ENCODE measurements around the gene OR14C36.

- TF ChIP-seq USF2 (CRISPR knock-in tag; IDR thresholded peaks at IDR 0.05) (no peak), ZNF699 (CRISPR knock-in tag; IDR thresholded peaks at IDR 0.05; ENCODE audit: insufficient replicate concordance) (no peak), ETV6 (IDR thresholded peaks at IDR 0.05; ENCODE audit: borderline replicate concordance in 1 of 2, low read depth in 2 of 2, low read length in 1 of 2) (no peak), ETV6 (CRISPR knock-in tag; IDR thresholded peaks at IDR 0.05; ENCODE audit: borderline replicate concordance) (no peak), TARDBP (IDR thresholded peaks at IDR 0.05) (no peak), EGR1 (conservative IDR thresholded peaks at IDR 0.05) (no peak)
- TF ChIP-seq, protein P1, sequence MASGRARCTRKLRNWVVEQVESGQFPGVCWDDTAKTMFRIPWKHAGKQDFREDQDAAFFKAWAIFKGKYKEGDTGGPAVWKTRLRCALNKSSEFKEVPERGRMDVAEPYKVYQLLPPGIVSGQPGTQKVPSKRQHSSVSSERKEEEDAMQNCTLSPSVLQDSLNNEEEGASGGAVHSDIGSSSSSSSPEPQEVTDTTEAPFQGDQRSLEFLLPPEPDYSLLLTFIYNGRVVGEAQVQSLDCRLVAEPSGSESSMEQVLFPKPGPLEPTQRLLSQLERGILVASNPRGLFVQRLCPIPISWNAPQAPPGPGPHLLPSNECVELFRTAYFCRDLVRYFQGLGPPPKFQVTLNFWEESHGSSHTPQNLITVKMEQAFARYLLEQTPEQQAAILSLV (tag; IDR thresholded peaks at IDR 0.05) = no peak
These were observed 28.3 kb downstream of the OR14C36 start for GRCh38 chr1:248376916-248377315.
